HepG2 (cell line): ENCODE measurements around the gene MAMLD1. TPM values are rescaled to one million over a fixed set of nuclear protein-coding genes. Genes with fewer than 3 reads are reported as not detected.

Experiments used
- CHCHD3 ChIP-seq: sonication (generic); formaldehyde crosslinking; IDR thresholded peaks from 2 replicates; pipeline ENCODE4 v1.8.0; 2022; ENCODE audit warnings: mild to moderate bottlenecking, missing genetic modification reagents, moderate library complexity
- CSRNP1 ChIP-seq: sonication (generic); formaldehyde crosslinking; IDR thresholded peaks from 2 replicates; pipeline ENCODE4 v1.8.1; 2023; ENCODE audit warnings: mild to moderate bottlenecking, missing genetic modification reagents
- GATAD1 ChIP-seq: IDR thresholded peaks from 2 replicates; pipeline ENCODE4 v1.6.1; 2016; ENCODE audit warnings: missing genetic modification reagents, missing compliant biosample characterization
- KAT8 ChIP-seq: IDR thresholded peaks from 2 replicates; pipeline ENCODE4 v1.6.1; 2016; ENCODE audit warnings: missing genetic modification reagents, missing compliant biosample characterization
- KDM1A ChIP-seq: IDR thresholded peaks from 2 replicates; pipeline ENCODE4 v1.6.1; 2016; ENCODE audit warnings: missing compliant biosample characterization
- KLF12 ChIP-seq: sonication (generic); formaldehyde crosslinking; IDR thresholded peaks from 2 replicates; pipeline ENCODE4 v1.4.0; 2020; ENCODE audit warnings: missing genetic modification reagents, borderline replicate concordance
- MATR3 ChIP-seq: sonication (generic); formaldehyde crosslinking; IDR thresholded peaks from 2 replicates; pipeline ENCODE4 v1.4.0; 2020; ENCODE audit warnings: missing genetic modification reagents
- MEF2D ChIP-seq: sonication (generic); formaldehyde crosslinking; IDR thresholded peaks from 2 replicates; pipeline ENCODE4 v1.5.1; 2020; ENCODE audit warnings: mild to moderate bottlenecking, missing genetic modification reagents
- NFATC3 ChIP-seq: sonication (generic); formaldehyde crosslinking; IDR thresholded peaks from 2 replicates; pipeline ENCODE4 v1.5.1; 2020; ENCODE audit warnings: mild to moderate bottlenecking, missing genetic modification reagents
- SRSF9 ChIP-seq: fragments of 200-400 bp; formaldehyde crosslinking; IDR thresholded peaks from 2 replicates; pipeline ENCODE4 v1.6.1; 2018; ENCODE audit warnings: borderline replicate concordance, mild to moderate bottlenecking, low read depth, low read length; ENCODE audit not compliant: insufficient read depth, poor library complexity, severe bottlenecking
- TAF1 ChIP-seq: sonication (generic); formaldehyde crosslinking; IDR thresholded peaks from 2 replicates; pipeline ENCODE4 v1.4.0; 2020; ENCODE audit warnings: missing genetic modification reagents
- ZKSCAN5 ChIP-seq: sonication (generic); formaldehyde crosslinking; IDR thresholded peaks from 2 replicates; pipeline ENCODE4 v1.5.1; 2020; ENCODE audit warnings: mild to moderate bottlenecking, missing genetic modification reagents
- ZMYM2 ChIP-seq: sonication (generic); formaldehyde crosslinking; IDR thresholded peaks from 2 replicates; pipeline ENCODE4 v1.8.0; 2022; ENCODE audit warnings: mild to moderate bottlenecking, missing genetic modification reagents
- ZNF17 ChIP-seq: sonication (generic); formaldehyde crosslinking; IDR thresholded peaks from 2 replicates; pipeline ENCODE4 v1.5.0; 2020; ENCODE audit warnings: mild to moderate bottlenecking, missing genetic modification reagents
- ZNF414 ChIP-seq: sonication (generic); formaldehyde crosslinking; IDR thresholded peaks from 2 replicates; pipeline ENCODE4 v1.5.0; 2020; ENCODE audit warnings: missing genetic modification reagents
- ZNF446 ChIP-seq: sonication (generic); formaldehyde crosslinking; IDR thresholded peaks from 2 replicates; pipeline ENCODE4 v1.5.0; 2020; ENCODE audit warnings: mild to moderate bottlenecking, missing genetic modification reagents
- ZNF607 ChIP-seq: sonication (generic); formaldehyde crosslinking; IDR thresholded peaks from 2 replicates; pipeline ENCODE4 v1.5.1; 2020; ENCODE audit warnings: missing genetic modification reagents, mild to moderate bottlenecking, borderline replicate concordance
- ZSCAN21 ChIP-seq: sonication (generic); formaldehyde crosslinking; IDR thresholded peaks from 2 replicates; pipeline ENCODE4 v1.8.0; 2022; ENCODE audit warnings: mild to moderate bottlenecking, missing genetic modification reagents, moderate library complexity, borderline replicate concordance
- polyA plus RNA-seq, 8 experiments: library from polyadenylated mRNA; depleted of rRNA in 3 of 8; stranded (reverse) in 7 of 8; unstranded in 1 of 8; fragments of >200 nt; fragmentation: Illumina TruSeq in 4 of 8; extraction: Trizol in 4 of 8; gene quantifications; 2 replicates each; pipeline versions ENCODE4 v1.2.1 to v1.2.3, GENCODE V29; 2011 to 2016; ENCODE audit warnings: low read depth in 4 of 8, missing spikeins in 1 of 8, mixed read lengths in 1 of 8; ENCODE audit not compliant: insufficient read depth in 1 of 8
- total RNA-seq, 5 experiments: library from RNA; depleted of rRNA; stranded (reverse); fragments of >200 nt; fragmentation: Illumina TruSeq; extraction: Trizol; gene quantifications; 2 replicates each; pipeline ENCODE4 v1.2.3, GENCODE V29; 2016; ENCODE audit warnings: low read depth in 1 of 5

Gene MAMLD1
- total and polyA plus RNA-seq, 2 of the 13 experiments (the other 11 are each of a cell fraction or from before 2014, with no cell fraction given) = not detected

GRCh38 chrX:150547375-150548115 is 184.4 kb downstream of the MAMLD1 start (continued):
- TF ChIP-seq ZSCAN21 (CRISPR knock-in tag) (no peak), ZKSCAN5 (CRISPR knock-in tag) (no peak), CSRNP1 (CRISPR knock-in tag) (peak; percentile 56; the same call in 1 of the 2 replicates), ZNF607 (no peak), ZNF446 (no peak), SRSF9 (no peak), CHCHD3 (CRISPR knock-in tag) (no peak), ZNF17 (CRISPR knock-in tag) (no peak), TAF1 (CRISPR knock-in tag) (peak; percentile 55), NFATC3 (CRISPR knock-in tag) (no peak), GATAD1 (CRISPR knock-in tag) (no peak), KAT8 (no peak), ZMYM2 (CRISPR knock-in tag) (0 out of 2 replicates have a peak, but pooled peaks have one; percentile 42), KLF12 (CRISPR knock-in tag) (no peak), KDM1A (CRISPR knock-in tag) (no peak), ZNF414 (CRISPR knock-in tag) (no peak), MEF2D (CRISPR knock-in tag) (0 out of 2 replicates have a peak, but pooled peaks have one; percentile 23), MATR3 (CRISPR knock-in tag) (no peak)
